UCSD-AML1 (cell line): ENCODE results near the gene AK4.
A peak's percentile ranks its signal among the peaks of the same experiment; 100 is the strongest.
"Not testable (repeated sequence)": the region's sequence is repeated elsewhere in the genome, so short reads cannot be mapped to it uniquely, and the experiment has no call there.

Source experiments
- DNase-seq: peaks from one replicate; lab custom pipeline; 2025; ENCODE audit not compliant: unreplicated experiment; lab: John Stamatoyannopoulos, UW

Gene AK4

GRCh38 chr1:65210325-65210724 is 62.3 kb downstream of the AK4 start:
- no peak for DNase-seq

DNA sequence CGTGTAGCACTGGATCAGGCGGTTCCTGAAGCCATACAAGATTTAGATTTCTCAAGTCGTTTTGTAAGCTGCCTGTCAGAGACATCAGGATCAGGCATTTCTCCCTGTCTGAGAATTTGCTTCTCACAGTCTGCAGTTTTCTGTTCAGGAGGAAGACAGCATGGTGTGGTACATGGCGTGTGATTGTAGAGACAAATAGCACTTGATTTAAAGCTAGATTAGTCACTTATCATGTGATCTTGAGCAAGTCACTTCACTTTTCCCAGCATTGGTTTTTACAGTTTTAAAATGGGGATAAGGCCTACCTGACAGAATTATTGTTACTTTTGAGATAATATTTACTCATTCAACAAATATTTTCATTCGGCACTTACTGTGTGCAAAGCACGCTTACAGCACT is 63.3 kb downstream of the AK4 start:
- no peak for DNase-seq

DNA sequence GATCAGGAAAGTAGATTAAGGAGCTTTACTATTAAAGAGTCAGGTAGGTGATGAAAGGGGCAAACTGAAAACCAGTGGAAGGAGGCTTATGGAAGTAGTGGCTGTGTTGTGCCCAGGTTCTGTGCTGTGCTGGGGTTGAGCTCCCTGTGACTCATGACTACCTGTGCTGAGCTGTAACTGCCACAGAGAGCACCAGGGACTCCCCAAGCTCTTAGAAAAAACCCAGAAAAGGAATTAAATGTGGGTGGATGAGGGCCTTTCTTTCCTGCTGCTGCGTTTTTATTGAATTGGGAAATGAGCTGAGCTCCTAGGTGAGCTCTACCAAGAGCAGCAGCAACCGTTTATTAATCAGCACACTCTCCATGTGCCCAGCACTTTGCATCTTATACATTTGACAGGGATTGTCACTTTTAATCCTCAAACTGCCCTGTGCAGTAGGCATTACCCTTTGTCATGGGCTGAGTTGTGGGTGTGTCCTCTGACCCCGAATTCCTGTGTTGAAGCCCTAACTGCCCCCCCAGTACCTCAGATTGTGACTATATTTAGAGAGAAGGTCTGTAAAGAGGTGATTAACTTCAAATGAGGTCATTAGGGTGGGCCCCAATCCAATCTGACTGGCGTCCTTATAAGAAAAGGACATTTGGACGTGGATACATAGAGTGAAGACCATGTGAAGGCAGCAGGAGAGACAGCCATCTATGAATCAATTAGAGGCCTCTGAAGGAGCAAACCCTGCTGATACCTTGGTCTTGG is 65.4 kb downstream of the AK4 start:
- no peak for DNase-seq

GRCh38 chr1:65214340-65215027 is 66.5 kb downstream of the AK4 start:
- no peak for DNase-seq

- DNase-seq: no peak
Observed at GRCh38 chr1:65216989-65217388, 69.0 kb downstream of the AK4 start.

- DNase-seq: no peak
Observed at GRCh38 chr1:65221638-65222339, 73.8 kb downstream of the AK4 start.

GRCh38 chr1:65222340-65222940 is 74.4 kb downstream of the AK4 start:
- no peak for DNase-seq

- no peak for DNase-seq
Observed at GRCh38 chr1:65224681-65225091, 76.7 kb downstream of the AK4 start.

DNA sequence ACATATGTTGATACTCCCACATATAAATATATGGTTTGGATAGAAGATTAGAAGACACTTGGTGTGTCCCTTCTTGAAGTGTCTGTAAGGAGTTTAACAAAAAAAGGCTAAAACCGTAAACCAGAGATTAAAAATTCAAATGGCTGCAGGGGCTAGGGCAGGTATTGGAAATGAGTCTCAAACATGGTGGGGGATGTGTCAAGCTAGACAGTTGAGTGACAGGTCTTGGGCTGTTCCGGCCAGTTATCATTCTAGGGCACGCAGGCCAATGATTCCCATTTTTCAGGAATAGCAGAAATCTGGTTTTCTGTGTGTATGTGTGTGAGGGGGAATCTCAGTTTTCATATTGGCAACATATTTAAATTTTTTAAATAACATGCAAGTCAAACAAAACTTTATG is 77.2 kb downstream of the AK4 start:
- no peak for DNase-seq

DNA sequence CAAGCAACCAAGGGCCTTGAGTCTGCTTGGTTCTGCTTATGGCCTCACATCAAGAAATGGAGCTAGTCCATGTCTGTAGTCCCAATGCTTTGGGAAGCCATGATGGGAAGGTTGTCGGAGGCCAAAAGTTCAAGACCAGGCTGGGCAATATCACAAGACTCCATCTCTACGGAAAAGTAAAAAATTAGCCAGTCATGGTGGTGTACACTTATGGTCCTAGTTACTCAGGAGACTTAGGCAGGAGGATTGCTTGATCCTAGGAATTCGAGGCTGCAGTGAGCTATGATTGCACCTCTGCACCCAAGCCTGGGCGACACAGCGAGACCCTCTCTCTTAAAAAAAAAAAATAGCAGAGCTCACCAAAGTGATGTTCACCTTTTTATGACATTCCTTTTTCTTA is 81.2 kb downstream of the AK4 start:
- DNase-seq: no peak

DNA sequence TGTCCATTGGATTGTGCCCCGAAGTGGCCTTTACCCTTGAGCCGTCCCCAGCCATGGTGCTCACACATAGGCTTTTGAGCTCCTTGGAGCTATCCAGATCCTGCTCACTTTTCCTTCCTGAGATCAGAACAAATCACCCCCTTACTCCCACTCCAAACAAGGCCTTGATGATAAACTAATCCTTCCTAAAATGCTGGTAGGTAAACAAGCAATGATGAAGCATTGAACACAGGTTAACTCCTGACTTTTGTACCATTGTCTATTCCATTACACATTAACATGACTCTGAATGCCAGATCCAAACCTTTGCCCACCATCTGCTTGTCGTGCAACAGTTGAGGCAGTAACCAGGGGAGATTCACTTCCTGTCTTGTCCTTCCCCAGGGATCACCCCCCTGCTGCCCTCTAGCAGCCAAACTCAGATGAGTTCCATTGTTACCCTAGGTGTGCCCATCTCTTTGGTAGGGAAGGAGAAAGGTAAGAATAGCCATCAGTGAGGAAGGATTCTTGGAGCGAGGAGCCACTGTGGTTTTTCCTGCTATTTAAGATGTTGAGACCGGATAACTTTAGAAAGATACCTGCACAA is 81.8 kb downstream of the AK4 start:
- no peak for DNase-seq

GRCh38 chr1:65230731-65231481 is 82.9 kb downstream of the AK4 start:
- DNase-seq: no peak

- DNase-seq: no peak
Observed at GRCh38 chr1:65231718-65232330, 83.8 kb downstream of the AK4 start.

DNA sequence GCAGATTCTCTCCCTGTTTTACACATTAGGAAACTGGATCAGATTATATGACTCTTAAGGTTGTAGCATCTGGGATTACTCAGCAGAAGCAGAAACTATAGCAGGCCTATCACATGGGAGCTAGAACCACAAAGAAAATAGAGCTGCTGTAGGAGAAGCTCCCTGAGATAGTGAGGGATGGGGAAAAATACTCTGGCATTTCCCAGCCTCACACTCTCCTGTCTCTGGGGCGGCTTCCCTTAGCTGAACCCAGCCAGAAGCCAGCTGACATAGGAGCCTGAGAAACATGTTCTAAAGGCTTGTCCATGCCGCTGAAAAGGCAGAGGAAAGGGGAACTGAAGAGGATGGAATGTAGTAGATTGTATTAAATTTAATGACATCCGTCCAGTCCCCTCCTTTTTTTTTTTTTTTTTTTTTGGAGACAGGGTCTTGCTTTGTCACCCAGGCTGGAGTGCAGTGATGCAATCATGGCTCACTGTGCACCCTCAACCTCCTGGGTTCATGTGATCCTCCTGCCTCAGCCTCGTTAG is 84.5 kb downstream of the AK4 start:
- peak; percentile 19 for DNase-seq

DNA sequence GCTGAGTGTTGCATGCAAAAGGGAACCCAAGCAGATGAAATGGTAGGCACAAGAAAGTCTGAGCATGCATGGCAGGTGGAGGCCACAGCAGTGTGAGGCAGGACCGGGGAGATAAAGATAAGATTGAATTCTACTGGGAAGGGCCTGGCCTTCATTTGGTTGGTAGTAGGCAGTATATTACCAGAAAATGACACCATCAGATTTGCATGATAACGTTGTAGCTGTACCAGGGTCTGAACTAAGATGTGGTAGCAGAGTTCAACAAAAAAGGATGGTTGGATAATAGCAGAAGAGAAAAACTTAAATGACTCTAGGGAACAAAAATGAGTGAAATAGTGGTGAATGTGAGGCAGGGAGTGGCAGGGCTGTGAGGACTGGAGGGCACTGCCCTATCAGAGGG is 85.8 kb downstream of the AK4 start:
- no peak for DNase-seq

GRCh38 chr1:65235867-65236805 is 88.1 kb downstream of the AK4 start:
- no peak for DNase-seq

DNA sequence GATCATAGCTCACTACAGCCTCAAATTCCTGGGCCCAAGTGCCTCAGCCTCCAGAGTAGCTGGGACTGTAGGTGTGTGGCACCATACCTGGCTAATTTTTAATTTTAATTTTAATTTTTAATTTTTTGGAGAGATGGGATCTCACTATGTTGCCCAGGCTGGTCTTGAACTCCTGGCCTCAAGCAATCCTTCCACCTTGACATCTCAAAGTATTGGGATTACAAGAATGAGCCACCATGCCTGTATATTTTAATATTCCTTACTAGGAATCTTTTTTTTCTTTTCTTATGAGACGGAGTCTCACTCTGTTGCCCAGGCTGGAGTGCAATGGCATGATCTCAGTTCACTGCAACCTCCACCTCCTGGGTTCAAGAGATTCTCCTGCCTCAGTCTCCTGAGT is 89.1 kb downstream of the AK4 start:
- not testable (repeated sequence) for DNase-seq

GRCh38 chr1:65237503-65237902 is 89.5 kb downstream of the AK4 start:
- no peak for DNase-seq

GRCh38 chr1:65238010-65238409 is 90.0 kb downstream of the AK4 start:
- no peak for DNase-seq
